OCI-M2 (cell line): Measurements from ENCODE around the gene ANO7.

Experiments used
- DNase-seq: peaks from one replicate; lab custom pipeline; 2025; ENCODE audit not compliant: unreplicated experiment; lab: John Stamatoyannopoulos, UW

ANO7 gene

DNA sequence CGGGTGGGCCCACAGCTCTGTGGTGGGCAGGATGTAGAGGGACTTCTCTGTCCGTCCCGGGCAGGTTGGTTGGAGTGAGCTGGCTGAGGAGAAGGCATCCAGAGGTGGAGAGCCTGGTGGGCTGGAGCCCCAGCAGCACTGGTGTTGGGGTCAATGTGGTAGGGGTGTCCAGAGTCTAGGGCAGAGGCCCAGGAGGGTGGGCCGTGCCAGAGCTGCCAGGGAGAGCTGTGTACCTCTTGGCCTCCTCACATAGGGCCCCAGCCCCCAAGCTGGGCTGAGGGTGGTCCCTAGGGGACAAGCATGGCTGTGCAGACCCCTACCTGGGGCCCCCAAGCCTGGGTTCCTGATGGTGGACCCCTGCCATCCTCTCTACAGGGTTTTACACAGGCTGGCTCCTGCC, 16.0 kb downstream of the ANO7 start:
- no peak for DNase-seq

GRCh38 chr2:241205086-241205485, 16.6 kb downstream of the ANO7 start:
- DNase-seq, result no peak

DNA sequence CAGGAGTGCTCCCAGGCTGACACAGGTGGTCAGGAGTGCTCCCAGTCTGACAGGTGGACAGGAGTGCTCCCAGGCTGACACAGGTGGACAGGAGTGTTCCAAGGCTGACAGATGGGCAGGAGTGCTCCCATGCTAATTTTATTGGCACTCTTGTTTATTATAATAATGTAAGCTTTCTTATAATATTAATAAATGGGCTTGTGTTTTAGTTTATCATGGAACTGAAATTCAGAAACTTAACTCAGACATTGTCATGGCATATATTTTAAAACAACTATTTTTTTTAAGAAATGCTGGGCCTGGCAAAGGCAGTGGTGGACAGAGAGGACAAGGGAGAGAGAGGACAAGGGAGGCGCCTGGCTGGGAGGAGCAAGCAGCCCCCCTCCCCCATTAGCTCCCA, 18.7 kb downstream of the ANO7 start:
- no peak for DNase-seq

- no peak for DNase-seq
Observed at GRCh38 chr2:241207641-241208040, 19.2 kb downstream of the ANO7 start.

GRCh38 chr2:241208058-241208457, 19.6 kb downstream of the ANO7 start:
- DNase-seq, result no peak

DNA sequence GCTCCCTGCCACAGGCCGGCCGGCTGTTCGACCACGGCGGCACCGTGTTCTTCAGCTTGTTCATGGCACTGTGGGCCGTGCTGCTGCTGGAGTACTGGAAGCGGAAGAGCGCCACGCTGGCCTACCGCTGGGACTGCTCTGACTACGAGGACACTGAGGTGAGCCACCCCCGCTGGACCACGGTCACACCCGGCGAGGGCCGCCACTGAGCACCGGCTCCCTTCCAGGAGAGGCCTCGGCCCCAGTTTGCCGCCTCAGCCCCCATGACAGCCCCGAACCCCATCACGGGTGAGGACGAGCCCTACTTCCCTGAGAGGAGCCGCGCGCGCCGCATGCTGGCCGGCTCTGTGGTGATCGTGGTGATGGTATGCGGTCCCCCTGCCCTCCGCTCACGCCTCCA, 20.8 kb downstream of the ANO7 start:
- no peak for DNase-seq

GRCh38 chr2:241211276-241211675, 22.8 kb downstream of the ANO7 start:
- no peak for DNase-seq

- DNase-seq, result no peak
Observed at GRCh38 chr2:241213041-241213440, 24.6 kb downstream of the ANO7 start.

DNA sequence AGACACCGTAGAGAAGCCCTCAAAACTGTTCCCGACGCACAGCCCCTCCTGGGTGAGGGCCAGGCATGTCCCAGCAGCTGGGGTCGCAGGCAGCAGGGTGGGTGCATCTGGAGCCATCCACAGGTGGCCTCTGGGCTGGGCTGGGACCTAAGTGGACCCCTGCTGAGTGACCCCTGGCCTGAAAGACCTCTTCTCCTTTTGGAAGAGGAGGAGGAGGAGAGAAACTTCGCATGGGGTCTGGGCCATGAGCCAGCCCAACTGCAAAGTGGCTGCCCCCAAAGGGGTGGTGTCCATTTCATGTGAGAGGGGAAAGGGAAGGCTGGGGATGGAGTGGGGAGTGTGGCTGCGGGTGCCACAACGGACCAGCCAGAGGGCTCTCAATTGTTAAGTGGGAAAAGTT, 25.1 kb downstream of the ANO7 start:
- no peak for DNase-seq

DNA sequence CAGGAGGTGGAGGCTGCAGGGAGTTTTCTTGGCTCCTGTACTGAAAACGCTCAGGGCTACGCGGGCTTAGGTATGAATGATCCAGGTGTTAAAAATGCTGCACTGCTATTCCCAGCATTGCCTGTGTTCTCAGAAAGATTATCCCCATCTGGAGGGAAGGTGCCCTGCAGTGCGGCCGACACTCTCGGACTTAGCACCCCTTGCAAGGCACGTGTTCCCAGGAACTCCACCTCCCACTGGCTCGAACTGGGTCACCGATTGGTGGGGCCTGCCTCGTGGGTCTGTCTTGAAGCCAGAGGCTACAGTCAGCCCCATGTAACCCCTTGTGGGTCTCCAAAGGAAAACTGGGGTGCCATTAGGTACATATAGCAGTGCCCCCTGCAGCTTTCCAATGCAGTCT, 25.7 kb downstream of the ANO7 start:
- DNase-seq, result no peak

DNA sequence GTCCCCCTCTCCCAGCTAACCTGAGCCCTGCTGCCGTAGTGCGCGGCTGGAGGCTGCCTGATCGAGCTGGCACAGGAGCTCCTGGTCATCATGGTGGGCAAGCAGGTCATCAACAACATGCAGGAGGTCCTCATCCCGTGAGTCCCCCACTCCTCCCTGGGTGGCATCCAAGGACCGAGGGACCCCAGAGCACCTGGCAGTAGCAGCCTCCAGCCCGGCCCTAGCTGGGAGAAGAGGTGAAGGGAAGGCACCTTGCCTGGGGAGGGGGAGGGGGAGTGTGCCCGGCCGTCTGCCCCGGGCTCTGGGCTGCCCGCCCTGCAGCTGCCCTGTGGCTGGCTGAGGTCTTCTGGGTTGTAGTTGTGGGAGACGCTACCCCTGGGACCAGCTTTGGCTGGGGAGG, 26.3 kb downstream of the ANO7 start:
- no peak for DNase-seq

DNA sequence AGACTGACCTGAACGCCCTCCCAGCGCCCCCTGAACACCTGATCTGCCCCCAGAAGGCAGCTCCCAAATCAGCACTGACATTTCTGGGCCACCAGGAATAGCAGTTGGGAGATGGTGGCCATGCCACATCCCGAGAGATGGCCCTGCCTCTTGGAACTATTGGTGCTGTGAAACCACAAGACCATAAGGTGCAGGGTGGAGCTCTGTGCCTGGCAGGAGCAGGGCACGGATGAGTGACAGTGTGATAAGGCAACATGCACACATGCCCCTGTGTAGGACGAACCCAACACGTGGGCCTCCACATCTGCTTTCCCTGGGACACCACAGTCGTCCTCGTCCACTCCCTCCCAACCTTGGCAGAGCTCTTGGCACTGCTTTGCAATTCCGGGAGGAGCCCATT, 26.9 kb downstream of the ANO7 start:
- DNase-seq, result no peak

DNA sequence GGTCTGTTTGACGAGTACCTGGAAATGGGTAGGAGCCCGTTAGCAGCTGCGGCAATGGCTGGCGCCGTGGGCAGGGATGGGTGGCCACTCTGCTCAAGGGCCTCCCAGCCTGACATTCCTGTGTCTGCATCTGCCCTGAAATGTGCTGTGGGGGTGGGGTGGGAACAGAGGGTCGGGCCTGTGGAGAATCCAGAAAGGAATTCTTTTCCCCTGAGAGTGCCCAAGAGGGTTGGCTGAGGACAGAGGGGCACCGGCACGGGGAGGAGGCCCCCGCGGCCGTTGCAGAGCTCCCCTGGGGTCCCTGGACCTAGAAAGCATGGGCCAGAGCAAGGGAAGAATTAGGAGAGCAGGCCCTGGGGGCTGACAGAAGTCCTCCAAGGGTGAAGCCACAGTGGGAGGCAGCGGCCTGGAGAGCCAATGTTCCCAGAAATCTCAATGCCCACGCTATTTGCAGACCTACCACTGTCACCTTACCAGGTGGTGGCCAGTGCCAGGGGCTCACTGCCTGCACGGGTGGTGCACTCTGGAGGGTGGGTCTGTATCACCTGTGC, 27.8 kb downstream of the ANO7 start:
- no peak for DNase-seq

GRCh38 chr2:241217320-241218031, 29.0 kb downstream of the ANO7 start:
- DNase-seq, result no peak

DNA sequence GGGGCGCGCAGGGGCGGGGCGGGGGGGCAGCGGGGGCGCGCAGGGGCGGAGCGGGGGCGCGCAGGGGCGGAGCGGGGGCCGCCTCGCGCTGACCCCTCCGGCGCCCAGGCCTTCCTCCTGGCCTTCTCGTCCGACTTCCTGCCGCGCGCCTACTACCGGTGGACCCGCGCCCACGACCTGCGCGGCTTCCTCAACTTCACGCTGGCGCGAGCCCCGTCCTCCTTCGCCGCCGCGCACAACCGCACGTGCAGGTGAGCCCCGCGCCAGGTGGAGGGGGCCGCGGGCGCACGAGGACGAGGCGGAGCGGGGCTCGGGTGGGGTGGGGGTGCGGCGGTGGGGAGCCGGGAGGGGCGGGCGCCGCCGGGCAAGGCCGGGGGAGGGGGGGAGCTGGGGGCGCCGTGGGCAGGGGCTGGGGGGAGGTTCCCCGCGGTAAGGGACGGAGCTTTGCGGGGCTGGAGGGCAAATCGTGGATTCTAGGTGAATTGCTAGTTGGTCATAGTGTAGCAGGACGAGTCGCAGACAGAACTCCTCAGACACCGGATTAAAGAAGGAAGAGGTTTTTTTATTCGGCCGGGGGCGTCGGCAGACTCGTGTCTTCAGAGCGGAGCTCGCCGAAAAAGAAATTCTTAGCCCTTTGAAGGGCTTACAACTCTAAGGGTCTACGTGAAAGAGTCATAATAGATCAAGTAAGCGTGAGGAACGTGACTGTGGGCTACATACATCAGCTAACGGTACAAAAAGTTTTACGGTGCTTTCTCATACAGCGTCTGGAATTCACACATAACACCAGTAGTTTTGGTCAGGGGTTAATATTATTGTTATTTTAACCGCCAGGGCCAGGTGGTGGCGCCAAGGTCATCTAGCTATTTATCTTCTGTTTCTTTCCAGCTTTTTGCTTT, 29.9 kb downstream of the ANO7 start:
- no peak for DNase-seq

DNA sequence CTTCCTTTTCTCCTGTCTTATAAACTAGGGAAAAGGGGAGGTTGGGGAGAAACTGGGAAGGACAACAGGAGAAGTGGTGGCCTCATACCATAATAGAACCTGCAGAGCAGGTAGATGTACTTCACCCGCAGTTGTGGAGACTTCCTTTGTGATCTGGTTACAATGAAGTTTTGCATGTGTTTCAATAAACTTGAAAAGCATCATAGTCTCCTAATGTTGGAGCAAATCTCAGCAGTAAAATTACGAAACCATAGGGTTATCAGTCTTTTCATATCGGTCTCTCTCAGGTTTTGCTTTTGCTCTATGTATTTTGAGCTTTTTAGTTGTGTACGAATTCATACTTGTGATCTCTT, 30.5 kb downstream of the ANO7 start:
- no peak for DNase-seq

DNA sequence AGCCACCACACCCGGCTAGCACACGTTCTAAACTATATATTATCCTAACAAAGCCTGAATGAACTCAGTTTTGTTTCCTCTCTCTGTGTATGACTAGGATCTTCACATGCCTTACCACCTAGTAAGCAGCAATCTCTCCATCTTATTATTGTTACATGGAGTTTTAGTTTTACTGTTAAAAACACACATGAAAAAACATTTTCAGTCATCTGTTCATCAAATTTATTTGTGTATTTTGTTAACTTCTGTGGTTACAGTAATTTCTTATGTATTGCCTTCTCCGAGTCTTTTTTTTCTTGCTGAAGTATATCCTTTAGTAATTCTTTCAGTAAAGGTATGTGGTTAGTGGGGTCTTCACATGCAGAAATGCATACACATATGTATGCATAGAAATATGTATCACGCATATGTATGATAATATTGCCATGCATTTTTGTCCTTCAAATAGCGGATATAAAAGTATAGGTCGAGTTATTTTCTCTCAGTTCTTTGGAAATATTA, 31.4 kb downstream of the ANO7 start:
- DNase-seq, result no peak

- no peak for DNase-seq
Observed at GRCh38 chr2:241223211-241224017, 34.9 kb downstream of the ANO7 start.

DNA sequence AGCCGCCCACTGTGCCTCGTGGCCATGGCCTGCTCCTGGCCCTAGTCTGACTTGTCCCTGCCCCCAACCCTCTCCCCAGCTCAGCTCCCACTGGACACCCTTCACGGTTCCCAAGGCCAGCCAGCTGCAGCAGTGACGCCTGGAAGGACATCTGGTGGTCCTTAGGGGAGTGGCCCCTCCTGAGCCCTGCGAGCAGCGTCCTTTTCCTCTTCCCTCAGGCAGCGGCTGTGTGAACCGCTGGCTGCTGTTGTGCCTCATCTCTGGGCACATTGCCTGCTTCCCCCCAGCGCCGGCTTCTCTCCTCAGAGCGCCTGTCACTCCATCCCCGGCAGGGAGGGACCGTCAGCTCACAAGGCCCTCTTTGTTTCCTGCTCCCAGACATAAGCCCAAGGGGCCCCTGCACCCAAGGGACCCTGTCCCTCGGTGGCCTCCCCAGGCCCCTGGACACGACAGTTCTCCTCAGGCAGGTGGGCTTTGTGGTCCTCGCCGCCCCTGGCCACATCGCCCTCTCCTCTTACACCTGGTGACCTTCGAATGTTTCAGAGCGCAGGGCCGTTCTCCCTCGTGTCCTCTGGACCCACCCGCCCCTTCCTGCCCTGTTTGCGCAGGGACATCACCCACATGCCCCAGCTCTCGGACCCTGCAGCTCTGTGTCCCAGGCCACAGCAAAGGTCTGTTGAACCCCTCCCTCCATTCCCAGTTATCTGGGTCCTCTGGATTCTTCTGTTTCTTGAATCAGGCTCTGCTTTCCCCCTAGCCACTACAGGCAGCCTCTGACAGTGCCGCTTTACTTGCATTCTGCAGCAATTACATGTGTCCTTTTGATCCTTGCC, 35.8 kb downstream of the ANO7 start:
- DNase-seq, result no peak

GRCh38 chr2:241224851-241225438, 36.5 kb downstream of the ANO7 start:
- DNase-seq, result no peak
